Mucosa of rectum (tissue), 2 donors: ENCODE measurements around the gene AIG1.
"Not testable (repeated sequence)": the region's sequence is repeated elsewhere in the genome, so short reads cannot be mapped to it uniquely, and the experiment has no call there.

Source experiments
- H3K27ac ChIP-seq, 2 donors: one replicate each; pipeline ENCODE4 v1.7.0; 2013; ENCODE audit warnings: inconsistent platforms in 2 of 2, low read depth in 2 of 2, low read length in 2 of 2
- H3K27me3 ChIP-seq, 2 donors: one replicate each; pipeline ENCODE4 v1.7.0; 2013; ENCODE audit warnings: low read length in 2 of 2; ENCODE audit not compliant: control insufficient read depth in 2 of 2, insufficient read depth in 2 of 2
- H3K36me3 ChIP-seq, 2 donors: one replicate each; pipeline ENCODE4 v1.7.0; 2013; ENCODE audit warnings: low read length in 2 of 2; ENCODE audit not compliant: control insufficient read depth in 2 of 2, insufficient read depth in 2 of 2
- H3K4me1 ChIP-seq, 2 donors: one replicate each; pipeline ENCODE4 v1.7.0; 2013; ENCODE audit warnings: low read length in 2 of 2, mild to moderate bottlenecking in 1 of 2; ENCODE audit not compliant: control insufficient read depth in 2 of 2, insufficient read depth in 2 of 2
- H3K4me3 ChIP-seq, 2 donors: one replicate each; pipeline ENCODE4 v1.7.0; 2013; ENCODE audit warnings: low read length in 2 of 2
- H3K9ac ChIP-seq, 2 donors: one replicate each; pipeline ENCODE4 v1.7.0; 2013; ENCODE audit warnings: low read length in 2 of 2, low read depth in 1 of 2, mild to moderate bottlenecking in 1 of 2
- H3K9me3 ChIP-seq, 2 donors: one replicate each; pipeline ENCODE4 v1.7.0; 2013; ENCODE audit warnings: low read length in 2 of 2; ENCODE audit not compliant: control insufficient read depth in 2 of 2
- donor health status: healthy.
- donor health status: Normal muscosa, but diverticular disease.

Gene AIG1

GRCh38 chr6:143336446-143337152 is 275.9 kb downstream of the AIG1 start:
- H3K4me3 ChIP-seq = no peak overlapping the region
- no peak overlapping the region for H3K27ac ChIP-seq
- H3K4me1 ChIP-seq = no peaks in the 10 kb centered on the region
- no peaks in the 10 kb centered on the region for H3K27me3 ChIP-seq
- H3K36me3 ChIP-seq = peaks cover 0 to 3% of the 10 kb centered on the region in 2 donors
- H3K9me3 ChIP-seq = no peaks in the 10 kb centered on the region
- no peak overlapping the region for H3K9ac ChIP-seq

- no peaks in the 10 kb centered on the region for H3K9me3 ChIP-seq
- H3K27ac ChIP-seq = no peak overlapping the region
- H3K27me3 ChIP-seq = no peaks in the 10 kb centered on the region
- H3K4me1 ChIP-seq = no peaks in the 10 kb centered on the region
- H3K36me3 ChIP-seq = peaks cover 0 to 3% of the 10 kb centered on the region in 2 donors
- no peak overlapping the region for H3K4me3 ChIP-seq
- H3K9ac ChIP-seq = no peak overlapping the region
Measured at GRCh38 chr6:143337201-143337949, 276.7 kb downstream of the AIG1 start.

GRCh38 chr6:143339223-143339622 is 278.5 kb downstream of the AIG1 start:
- no peaks in the 10 kb centered on the region for H3K36me3 ChIP-seq

GRCh38 chr6:143345477-143345876 is 284.8 kb downstream of the AIG1 start:
- not testable (repeated sequence) for H3K9me3 ChIP-seq, H3K4me3 ChIP-seq, H3K36me3 ChIP-seq, H3K9ac ChIP-seq, H3K27me3 ChIP-seq, H3K4me1 ChIP-seq, H3K27ac ChIP-seq

More at GRCh38 chr6:143339223-143339622, 278.5 kb downstream of the AIG1 start:
- Histone ChIP-seq H3K9ac (no peak overlapping the region), H3K4me3 (no peak overlapping the region), H3K27ac (no peak overlapping the region), H3K4me1 (no peaks in the 10 kb centered on the region), H3K27me3 (no peaks in the 10 kb centered on the region), H3K9me3 (no peaks in the 10 kb centered on the region)

GRCh38 chr6:143346004-143346403 is 285.3 kb downstream of the AIG1 start:
- no peaks in the 10 kb centered on the region for H3K9me3 ChIP-seq
- H3K27me3 ChIP-seq = no peaks in the 10 kb centered on the region
- H3K36me3 ChIP-seq = no peaks in the 10 kb centered on the region
- no peak overlapping the region for H3K9ac ChIP-seq
- H3K4me1 ChIP-seq = no peaks in the 10 kb centered on the region
- H3K4me3 ChIP-seq = no peak overlapping the region
- H3K27ac ChIP-seq = no peak overlapping the region

GRCh38 chr6:143348531-143348930 is 287.8 kb downstream of the AIG1 start:
- no peak overlapping the region for H3K27ac ChIP-seq
- H3K36me3 ChIP-seq = no peaks in the 10 kb centered on the region
- no peaks in the 10 kb centered on the region for H3K4me1 ChIP-seq
- no peak overlapping the region for H3K4me3 ChIP-seq
- H3K27me3 ChIP-seq = no peaks in the 10 kb centered on the region
- no peaks in the 10 kb centered on the region for H3K9me3 ChIP-seq
- no peak overlapping the region for H3K9ac ChIP-seq

GRCh38 chr6:143349530-143349929 is 288.8 kb downstream of the AIG1 start:
- Histone ChIP-seq H3K4me3 (no peak overlapping the region), H3K9ac (no peak overlapping the region), H3K27me3 (no peaks in the 10 kb centered on the region), H3K27ac (no peak overlapping the region), H3K36me3 (no peaks in the 10 kb centered on the region), H3K4me1 (no peaks in the 10 kb centered on the region), H3K9me3 (peaks cover 0 to 2% of the 10 kb centered on the region in 2 donors)

GRCh38 chr6:143356101-143356880 is 295.6 kb downstream of the AIG1 start:
- no peak overlapping the region for H3K27ac ChIP-seq
- H3K4me3 ChIP-seq = no peak overlapping the region
- H3K36me3 ChIP-seq = no peaks in the 10 kb centered on the region
- H3K4me1 ChIP-seq = no peaks in the 10 kb centered on the region
- H3K9ac ChIP-seq = no peak overlapping the region
- no peaks in the 10 kb centered on the region for H3K27me3 ChIP-seq
- H3K9me3 ChIP-seq = peaks cover 0 to 2% of the 10 kb centered on the region in 2 donors

- Histone ChIP-seq H3K27me3 (peaks cover 0 to 2% of the 10 kb centered on the region in 2 donors), H3K36me3 (no peaks in the 10 kb centered on the region), H3K9me3 (peaks cover 0 to 2% of the 10 kb centered on the region in 2 donors), H3K4me3 (no peak overlapping the region), H3K4me1 (no peaks in the 10 kb centered on the region), H3K9ac (no peak overlapping the region), H3K27ac (no peak overlapping the region)
Measured at GRCh38 chr6:143357152-143357551, 296.5 kb downstream of the AIG1 start.
